Activated naive CD8-positive, alpha-beta T cell treated with anti-CD3 and anti-CD28 coated beads, Interleukin-2, amount 50 U/mL, for 24 hours (primary cell): Measurements from ENCODE around the gene BEX3.
"Not testable (repeated sequence)": the region's sequence is repeated elsewhere in the genome, so short reads cannot be mapped to it uniquely, and the experiment has no call there.

ENCODE experiments used
- ATAC-seq: fragments of 150-1000 bp; cut with Tn5 transposase; one replicate; pipeline ENCODE4 v1.10.0; 2021
- DNase-seq: peaks from one replicate; pipeline ENCODE4 v3.0.0; 2021
- H3K27ac Mint-ChIP-seq: one replicate; pipeline ENCODE4 v1.8.0; 2021; ENCODE audit warnings: mild to moderate bottlenecking, mixed read lengths
- H3K27me3 Mint-ChIP-seq: one replicate; pipeline ENCODE4 v1.8.0; 2021; ENCODE audit warnings: mixed read lengths
- H3K36me3 Mint-ChIP-seq: one replicate; pipeline ENCODE4 v1.8.0; 2021; ENCODE audit warnings: low read depth, mixed read lengths
- H3K4me1 Mint-ChIP-seq: one replicate; pipeline ENCODE4 v1.8.0; 2021; ENCODE audit warnings: mixed read lengths
- H3K4me3 Mint-ChIP-seq: one replicate; pipeline ENCODE4 v1.8.0; 2021; ENCODE audit warnings: mild to moderate bottlenecking, moderate library complexity, mixed read lengths
- H3K9me3 Mint-ChIP-seq: one replicate; pipeline ENCODE4 v1.8.0; 2021; ENCODE audit warnings: mixed read lengths

Gene BEX3

GRCh38 chrX:103398421-103398864, 22.1 kb downstream of the BEX3 start:
- Mint-ChIP-seq H3K4me1 (peaks cover 29% of the 10 kb centered on the region), H3K27ac (peak overlapping the region; percentile 82), H3K4me3 (no peak overlapping the region), H3K9me3 (peaks cover 3% of the 10 kb centered on the region), H3K36me3 (no peaks in the 10 kb centered on the region), H3K27me3 (no peaks in the 10 kb centered on the region)
- no peak for DNase-seq
- ATAC-seq: no peak

- ATAC-seq (no peak), DNase-seq (no peak)
- Mint-ChIP-seq H3K4me1 (peaks cover 36% of the 10 kb centered on the region), H3K27me3 (no peaks in the 10 kb centered on the region), H3K9me3 (peaks cover 3% of the 10 kb centered on the region), H3K4me3 (no peak overlapping the region), H3K27ac (no peak overlapping the region), H3K36me3 (no peaks in the 10 kb centered on the region)
Measured at GRCh38 chrX:103399744-103400143, 23.4 kb downstream of the BEX3 start.

GRCh38 chrX:103400931-103401330, 24.6 kb downstream of the BEX3 start:
- Mint-ChIP-seq H3K9me3 (peaks cover 3% of the 10 kb centered on the region), H3K27me3 (peaks cover under 1% of the 10 kb centered on the region), H3K4me3 (no peak overlapping the region), H3K36me3 (no peaks in the 10 kb centered on the region), H3K4me1 (peaks cover 37% of the 10 kb centered on the region), H3K27ac (no peak overlapping the region)
- ATAC-seq (no peak), DNase-seq (no peak)

GRCh38 chrX:103404231-103405008, 28.1 kb downstream of the BEX3 start:
- no peaks in the 10 kb centered on the region for H3K9me3 Mint-ChIP-seq
- ATAC-seq: peak; percentile 75
- peak; percentile 66 for DNase-seq
- H3K36me3 Mint-ChIP-seq: no peaks in the 10 kb centered on the region
- H3K4me1 Mint-ChIP-seq: peaks cover 9% of the 10 kb centered on the region
- peaks cover 4% of the 10 kb centered on the region for H3K27me3 Mint-ChIP-seq
- peak overlapping the region; percentile 74 for H3K27ac Mint-ChIP-seq
- H3K4me3 Mint-ChIP-seq: peak overlapping the region; percentile 82

- H3K27me3 Mint-ChIP-seq: peaks cover 4% of the 10 kb centered on the region
- DNase-seq (no peak), ATAC-seq (no peak)
- peaks cover 9% of the 10 kb centered on the region for H3K4me1 Mint-ChIP-seq
- H3K9me3 Mint-ChIP-seq: no peaks in the 10 kb centered on the region
- H3K27ac Mint-ChIP-seq: no peak overlapping the region
- H3K36me3 Mint-ChIP-seq: peaks cover 3% of the 10 kb centered on the region
- peak overlapping the region; percentile 82 for H3K4me3 Mint-ChIP-seq
Measured at GRCh38 chrX:103405009-103405333, 28.6 kb downstream of the BEX3 start.

GRCh38 chrX:103406256-103406655, 29.9 kb downstream of the BEX3 start:
- no peak for ATAC-seq

GRCh38 chrX:103407776-103408175, 31.4 kb downstream of the BEX3 start:
- Mint-ChIP-seq H3K36me3 (peaks cover 3% of the 10 kb centered on the region), H3K27me3 (peaks cover 4% of the 10 kb centered on the region), H3K9me3 (no peaks in the 10 kb centered on the region), H3K4me3 (no peak overlapping the region), H3K27ac (no peak overlapping the region), H3K4me1 (peaks cover 9% of the 10 kb centered on the region)
- no peak for ATAC-seq
- no peak for DNase-seq

More at GRCh38 chrX:103406256-103406655, 29.9 kb downstream of the BEX3 start:
- H3K36me3 Mint-ChIP-seq: peaks cover 3% of the 10 kb centered on the region
- DNase-seq: no peak
- H3K27ac Mint-ChIP-seq: no peak overlapping the region
- H3K9me3 Mint-ChIP-seq: no peaks in the 10 kb centered on the region
- peaks cover 4% of the 10 kb centered on the region for H3K27me3 Mint-ChIP-seq
- H3K4me3 Mint-ChIP-seq: no peak overlapping the region
- H3K4me1 Mint-ChIP-seq: peaks cover 9% of the 10 kb centered on the region

GRCh38 chrX:103411721-103412120, 35.4 kb downstream of the BEX3 start:
- H3K36me3 Mint-ChIP-seq, H3K27ac Mint-ChIP-seq, H3K4me3 Mint-ChIP-seq, H3K9me3 Mint-ChIP-seq, H3K4me1 Mint-ChIP-seq, H3K27me3 Mint-ChIP-seq, ATAC-seq, DNase-seq: not testable (repeated sequence)

- ATAC-seq (no peak), DNase-seq (no peak)
- Mint-ChIP-seq H3K36me3 (peaks cover 3% of the 10 kb centered on the region), H3K4me1 (peaks cover 7% of the 10 kb centered on the region), H3K27ac (no peak overlapping the region), H3K27me3 (no peaks in the 10 kb centered on the region), H3K4me3 (no peak overlapping the region), H3K9me3 (no peaks in the 10 kb centered on the region)
Measured at GRCh38 chrX:103413705-103414387, 37.5 kb downstream of the BEX3 start.

- Mint-ChIP-seq H3K4me1 (peaks cover 7% of the 10 kb centered on the region), H3K27ac (no peak overlapping the region), H3K4me3 (no peak overlapping the region), H3K27me3 (no peaks in the 10 kb centered on the region), H3K9me3 (no peaks in the 10 kb centered on the region), H3K36me3 (peaks cover 2% of the 10 kb centered on the region)
- ATAC-seq: no peak
- no peak for DNase-seq
Measured at GRCh38 chrX:103414561-103414960, 38.2 kb downstream of the BEX3 start.

- peaks cover 7% of the 10 kb centered on the region for H3K4me1 Mint-ChIP-seq
- H3K27ac Mint-ChIP-seq: no peak overlapping the region
- H3K36me3 Mint-ChIP-seq: no peaks in the 10 kb centered on the region
- no peak overlapping the region for H3K4me3 Mint-ChIP-seq
- H3K9me3 Mint-ChIP-seq: no peaks in the 10 kb centered on the region
- no peak for DNase-seq
- peak; percentile 20 for ATAC-seq
- no peaks in the 10 kb centered on the region for H3K27me3 Mint-ChIP-seq
Measured at GRCh38 chrX:103415068-103415467, 38.7 kb downstream of the BEX3 start.

GRCh38 chrX:103415528-103415927, 39.2 kb downstream of the BEX3 start:
- Mint-ChIP-seq H3K27ac (no peak overlapping the region), H3K27me3 (no peaks in the 10 kb centered on the region), H3K36me3 (no peaks in the 10 kb centered on the region), H3K9me3 (no peaks in the 10 kb centered on the region), H3K4me1 (peaks cover 7% of the 10 kb centered on the region), H3K4me3 (no peak overlapping the region)
- ATAC-seq (peak; percentile 57), DNase-seq (no peak)

- Mint-ChIP-seq H3K9me3 (no peaks in the 10 kb centered on the region), H3K36me3 (no peaks in the 10 kb centered on the region), H3K4me1 (peaks cover 7% of the 10 kb centered on the region), H3K27me3 (no peaks in the 10 kb centered on the region), H3K4me3 (no peak overlapping the region), H3K27ac (no peak overlapping the region)
- DNase-seq (no peak), ATAC-seq (no peak)
Measured at GRCh38 chrX:103417370-103417769, 41.0 kb downstream of the BEX3 start.

GRCh38 chrX:103417933-103418332, 41.6 kb downstream of the BEX3 start:
- H3K4me3 Mint-ChIP-seq: no peak overlapping the region
- no peaks in the 10 kb centered on the region for H3K36me3 Mint-ChIP-seq
- no peak overlapping the region for H3K27ac Mint-ChIP-seq
- DNase-seq (no peak), ATAC-seq (no peak)
- H3K4me1 Mint-ChIP-seq: peaks cover 7% of the 10 kb centered on the region
- H3K27me3 Mint-ChIP-seq: no peaks in the 10 kb centered on the region
- H3K9me3 Mint-ChIP-seq: no peaks in the 10 kb centered on the region

GRCh38 chrX:103418811-103419340, 42.5 kb downstream of the BEX3 start:
- DNase-seq (no peak), ATAC-seq (no peak)
- no peaks in the 10 kb centered on the region for H3K27me3 Mint-ChIP-seq
- no peak overlapping the region for H3K4me3 Mint-ChIP-seq
- H3K27ac Mint-ChIP-seq: no peak overlapping the region
- H3K36me3 Mint-ChIP-seq: no peaks in the 10 kb centered on the region
- H3K9me3 Mint-ChIP-seq: no peaks in the 10 kb centered on the region
- peaks cover 7% of the 10 kb centered on the region for H3K4me1 Mint-ChIP-seq
